A549 (cell line): ENCODE results near the gene TMEM167A.

Source experiments
- CEBPB ChIP-seq, 2 experiments: fragments of >200 bp in 1 of 2; sonication (Bioruptor Twin) in 1 of 2; formaldehyde crosslinking in 1 of 2; IDR thresholded peaks; 2 replicates each; pipeline ENCODE4 v1.6.1; 2012 to 2016
- EP300 ChIP-seq, 2 experiments: fragments of >200 bp; sonication (Bioruptor Twin); formaldehyde crosslinking; IDR thresholded peaks; 2 replicates in 1 of 2; 3 replicates in 1 of 2; pipeline ENCODE4 v1.6.1; 2016 to 2017
- JUN ChIP-seq, 2 experiments: fragments of >200 bp; sonication (Bioruptor Twin); formaldehyde crosslinking; IDR thresholded peaks; 2 replicates in 1 of 2; 3 replicates in 1 of 2; pipeline ENCODE4 v1.6.1; 2016 to 2017
- MAZ ChIP-seq: fragments of 150-350 bp; IDR thresholded peaks from 2 replicates; pipeline ENCODE4 v1.6.1; 2014; ENCODE audit warnings: antibody characterized with exemption, low read depth, low read length, borderline replicate concordance
- MYC ChIP-seq: IDR thresholded peaks from 2 replicates; pipeline ENCODE4 v1.6.1; 2012; ENCODE audit warnings: mild to moderate bottlenecking, inconsistent platforms, low read length, improper control_type of control experiment, borderline replicate concordance
- NR3C1 ChIP-seq: fragments of >200 bp; sonication (Bioruptor Twin); formaldehyde crosslinking; IDR thresholded peaks from 3 replicates; pipeline ENCODE4 v1.6.1; 2017
- PHF8 ChIP-seq: fragments of 200-600 bp; sonication (generic); IDR thresholded peaks from 2 replicates; pipeline ENCODE4 v1.6.1; 2016; ENCODE audit warnings: low read depth, mild to moderate bottlenecking, antibody characterized with exemption, moderate library complexity, borderline replicate concordance
- POLR2A ChIP-seq: IDR thresholded peaks from 2 replicates; pipeline ENCODE4 v1.6.1; 2012; ENCODE audit warnings: mild to moderate bottlenecking, low read length
- RCOR1 ChIP-seq: fragments of 150-350 bp; IDR thresholded peaks from 2 replicates; pipeline ENCODE4 v1.6.1; 2014; ENCODE audit warnings: antibody characterized with exemption, low read length, low read depth
- SMC3 ChIP-seq: fragments of >200 bp; sonication (Bioruptor Twin); formaldehyde crosslinking; IDR thresholded peaks from 3 replicates; pipeline ENCODE4 v1.6.1; 2018; ENCODE audit warnings: inconsistent platforms
- SREBF2 ChIP-seq: fragments of 450-650 bp; IDR thresholded peaks from 2 replicates; pipeline ENCODE4 v1.6.1; 2014; ENCODE audit warnings: mild to moderate bottlenecking, moderate library complexity
- USF2 ChIP-seq: fragments of 450-650 bp; IDR thresholded peaks from 2 replicates; pipeline ENCODE4 v1.6.1; 2014; ENCODE audit warnings: antibody characterized with exemption
- TF ChIP-seq, protein P1 (sequence below): fragments of >200 bp; sonication (Bioruptor Twin); formaldehyde crosslinking; IDR thresholded peaks from 3 replicates; pipeline ENCODE4 v1.5.1; 2016
- TF ChIP-seq, protein P2 (sequence below): fragments of >200 bp; sonication (Bioruptor Twin); formaldehyde crosslinking; IDR thresholded peaks from 3 replicates; pipeline ENCODE4 v1.6.1; 2016

DNA sequence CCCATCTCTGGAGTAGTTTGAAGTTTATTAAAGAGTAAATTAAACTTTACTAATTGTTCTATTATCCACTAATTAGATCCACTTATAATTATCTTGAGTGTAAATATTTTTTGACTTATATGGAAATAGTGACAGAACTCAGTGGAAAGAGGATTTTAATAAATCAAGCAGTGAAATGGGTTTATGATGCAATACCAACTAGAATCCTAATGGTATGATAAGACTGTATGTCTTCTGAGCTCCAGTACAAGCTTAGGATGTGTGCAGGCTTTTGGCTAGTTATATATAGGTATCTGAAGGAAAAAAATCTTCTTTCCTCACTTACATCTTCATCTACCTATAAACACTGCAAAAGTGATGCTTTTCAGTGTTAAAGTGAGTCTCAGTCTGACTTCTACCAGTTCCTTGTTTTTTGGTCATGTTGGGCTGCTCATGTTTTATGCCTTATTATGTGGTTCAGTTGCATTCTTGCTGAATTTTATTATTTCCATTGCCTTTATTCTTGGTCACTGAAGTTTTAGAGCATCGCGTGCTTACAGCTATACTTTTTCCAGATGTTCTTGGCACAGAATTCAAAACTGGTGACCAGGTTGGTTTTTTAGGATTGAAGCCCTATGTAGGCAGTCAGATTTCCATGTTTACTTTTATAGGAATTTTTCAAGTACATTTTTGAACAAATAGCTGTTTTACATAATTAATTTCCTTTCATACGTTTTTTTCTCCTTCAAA lies 30.7 kb upstream of the TMEM167A start:
- no peak for TF ChIP-seq POLR2A
- TF ChIP-seq PHF8 = no peak
- TF ChIP-seq, protein P1, sequence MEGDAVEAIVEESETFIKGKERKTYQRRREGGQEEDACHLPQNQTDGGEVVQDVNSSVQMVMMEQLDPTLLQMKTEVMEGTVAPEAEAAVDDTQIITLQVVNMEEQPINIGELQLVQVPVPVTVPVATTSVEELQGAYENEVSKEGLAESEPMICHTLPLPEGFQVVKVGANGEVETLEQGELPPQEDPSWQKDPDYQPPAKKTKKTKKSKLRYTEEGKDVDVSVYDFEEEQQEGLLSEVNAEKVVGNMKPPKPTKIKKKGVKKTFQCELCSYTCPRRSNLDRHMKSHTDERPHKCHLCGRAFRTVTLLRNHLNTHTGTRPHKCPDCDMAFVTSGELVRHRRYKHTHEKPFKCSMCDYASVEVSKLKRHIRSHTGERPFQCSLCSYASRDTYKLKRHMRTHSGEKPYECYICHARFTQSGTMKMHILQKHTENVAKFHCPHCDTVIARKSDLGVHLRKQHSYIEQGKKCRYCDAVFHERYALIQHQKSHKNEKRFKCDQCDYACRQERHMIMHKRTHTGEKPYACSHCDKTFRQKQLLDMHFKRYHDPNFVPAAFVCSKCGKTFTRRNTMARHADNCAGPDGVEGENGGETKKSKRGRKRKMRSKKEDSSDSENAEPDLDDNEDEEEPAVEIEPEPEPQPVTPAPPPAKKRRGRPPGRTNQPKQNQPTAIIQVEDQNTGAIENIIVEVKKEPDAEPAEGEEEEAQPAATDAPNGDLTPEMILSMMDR = no peak
- no peak for TF ChIP-seq MAZ
- TF ChIP-seq SREBF2 = no peak
- TF ChIP-seq RCOR1 = no peak
- TF ChIP-seq MYC = no peak
- no peak for TF ChIP-seq JUN (IDR thresholded peaks at IDR 0.05)
- TF ChIP-seq CEBPB (IDR thresholded peaks at IDR 0.05) = no peak
- TF ChIP-seq NR3C1 = no peak
- no peak for TF ChIP-seq EP300 (IDR thresholded peaks at IDR 0.05)
- no peak for TF ChIP-seq SMC3
- TF ChIP-seq, protein P2, sequence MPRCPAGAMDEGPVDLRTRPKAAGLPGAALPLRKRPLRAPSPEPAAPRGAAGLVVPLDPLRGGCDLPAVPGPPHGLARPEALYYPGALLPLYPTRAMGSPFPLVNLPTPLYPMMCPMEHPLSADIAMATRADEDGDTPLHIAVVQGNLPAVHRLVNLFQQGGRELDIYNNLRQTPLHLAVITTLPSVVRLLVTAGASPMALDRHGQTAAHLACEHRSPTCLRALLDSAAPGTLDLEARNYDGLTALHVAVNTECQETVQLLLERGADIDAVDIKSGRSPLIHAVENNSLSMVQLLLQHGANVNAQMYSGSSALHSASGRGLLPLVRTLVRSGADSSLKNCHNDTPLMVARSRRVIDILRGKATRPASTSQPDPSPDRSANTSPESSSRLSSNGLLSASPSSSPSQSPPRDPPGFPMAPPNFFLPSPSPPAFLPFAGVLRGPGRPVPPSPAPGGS = no peak
- TF ChIP-seq USF2 = no peak
